RWPE2 (cell line): Measurements from ENCODE around the gene SCYL1.
A peak's percentile ranks its signal among the peaks of the same experiment; 100 is the strongest.

Experiments used
- ATAC-seq: fragments of 200-7000 bp; cut with Tn5 transposase; 3 replicates; pipeline ENCODE4 v1.9.1; 2021; ENCODE audit warnings: low read depth
- DNase-seq: peaks from one replicate; pipeline ENCODE4 v3.0.0-alpha.2; 2020; ENCODE audit warnings: low spot score
- H3K27ac ChIP-seq: fragments of 450-650 bp; 2 replicates; pipeline ENCODE4 v1.5.1; 2017; ENCODE audit warnings: mild to moderate bottlenecking; ENCODE audit not compliant: poor library complexity, severe bottlenecking
- H3K27me3 ChIP-seq: fragments of 250-450 bp; sonication (Bioruptor Pico); 2 replicates; pipeline ENCODE4 v1.5.1; 2021; ENCODE audit warnings: mild to moderate bottlenecking, moderate library complexity; ENCODE audit not compliant: insufficient read depth, poor library complexity, severe bottlenecking
- H3K36me3 ChIP-seq: fragments of 250-450 bp; sonication (Bioruptor Pico); 2 replicates; pipeline ENCODE4 v1.5.1; 2020; ENCODE audit warnings: low read depth, mild to moderate bottlenecking, moderate library complexity
- H3K4me1 ChIP-seq: fragments of 250-450 bp; sonication (Bioruptor Pico); 2 replicates; pipeline ENCODE4 v1.5.1; 2021; ENCODE audit warnings: mild to moderate bottlenecking, moderate library complexity; ENCODE audit not compliant: insufficient read depth, poor library complexity, severe bottlenecking
- H3K4me3 ChIP-seq: fragments of 250-450 bp; sonication (Bioruptor Pico); 2 replicates; pipeline ENCODE4 v1.5.1; 2021; ENCODE audit warnings: mild to moderate bottlenecking, moderate library complexity; ENCODE audit not compliant: severe bottlenecking
- H3K9me3 ChIP-seq: fragments of 250-450 bp; sonication (Bioruptor Pico); 2 replicates; pipeline ENCODE4 v1.5.1; 2021; ENCODE audit warnings: mild to moderate bottlenecking, moderate library complexity; ENCODE audit not compliant: severe bottlenecking
- TF ChIP-seq, protein P1 (sequence below): fragments of 450-650 bp; IDR thresholded peaks from one replicate; pipeline ENCODE4 v1.5.1; 2017; ENCODE audit warnings: mild to moderate bottlenecking, moderate library complexity; ENCODE audit not compliant: poor library complexity, severe bottlenecking

Gene SCYL1

DNA sequence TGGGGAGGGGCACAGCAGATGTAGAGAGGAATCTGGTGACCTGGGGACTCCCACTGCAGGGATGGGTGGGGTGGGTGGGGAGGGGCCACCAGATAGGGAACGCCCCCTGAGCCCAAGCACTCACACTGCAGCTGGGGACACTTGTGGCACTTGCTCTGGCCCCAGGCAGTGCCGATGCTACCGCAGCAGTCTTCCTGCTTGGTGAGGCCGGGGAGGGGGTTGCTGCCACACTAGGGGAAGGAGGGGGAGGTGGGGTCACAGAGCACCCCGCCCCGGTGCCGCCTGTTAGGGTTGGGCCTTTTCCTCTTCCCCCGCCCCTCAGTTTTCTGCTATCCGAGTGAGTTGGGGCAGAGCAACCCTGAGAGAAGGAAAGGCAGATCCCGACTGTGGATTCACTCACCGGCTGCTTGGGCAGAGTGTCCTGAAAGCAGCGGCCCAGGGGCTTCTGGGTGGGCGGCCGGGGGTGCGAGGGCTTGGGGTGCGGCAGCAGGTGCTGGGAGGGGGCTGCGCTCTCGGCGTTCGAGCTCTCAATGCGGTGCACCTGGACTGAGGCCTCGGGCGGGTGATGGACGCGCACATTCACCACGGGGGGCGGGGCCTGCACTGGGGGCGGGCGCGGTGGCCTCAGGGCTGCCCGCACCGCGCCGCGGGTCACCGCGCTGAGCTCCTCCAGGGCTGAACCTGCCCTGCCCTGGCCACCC, 28.6 kb downstream of the SCYL1 start:
- no peak for DNase-seq
- no peak for ATAC-seq
- TF ChIP-seq, protein P1, sequence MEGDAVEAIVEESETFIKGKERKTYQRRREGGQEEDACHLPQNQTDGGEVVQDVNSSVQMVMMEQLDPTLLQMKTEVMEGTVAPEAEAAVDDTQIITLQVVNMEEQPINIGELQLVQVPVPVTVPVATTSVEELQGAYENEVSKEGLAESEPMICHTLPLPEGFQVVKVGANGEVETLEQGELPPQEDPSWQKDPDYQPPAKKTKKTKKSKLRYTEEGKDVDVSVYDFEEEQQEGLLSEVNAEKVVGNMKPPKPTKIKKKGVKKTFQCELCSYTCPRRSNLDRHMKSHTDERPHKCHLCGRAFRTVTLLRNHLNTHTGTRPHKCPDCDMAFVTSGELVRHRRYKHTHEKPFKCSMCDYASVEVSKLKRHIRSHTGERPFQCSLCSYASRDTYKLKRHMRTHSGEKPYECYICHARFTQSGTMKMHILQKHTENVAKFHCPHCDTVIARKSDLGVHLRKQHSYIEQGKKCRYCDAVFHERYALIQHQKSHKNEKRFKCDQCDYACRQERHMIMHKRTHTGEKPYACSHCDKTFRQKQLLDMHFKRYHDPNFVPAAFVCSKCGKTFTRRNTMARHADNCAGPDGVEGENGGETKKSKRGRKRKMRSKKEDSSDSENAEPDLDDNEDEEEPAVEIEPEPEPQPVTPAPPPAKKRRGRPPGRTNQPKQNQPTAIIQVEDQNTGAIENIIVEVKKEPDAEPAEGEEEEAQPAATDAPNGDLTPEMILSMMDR, result no peak
- Histone ChIP-seq H3K4me1 (peaks cover 23% of the 10 kb centered on the region), H3K36me3 (peaks cover 4% of the 10 kb centered on the region; the same call in 1 of the 2 replicates), H3K9me3 (no peaks in the 10 kb centered on the region), H3K27me3 (no peaks in the 10 kb centered on the region), H3K27ac (no peak overlapping the region), H3K4me3 (no peak overlapping the region)

DNA sequence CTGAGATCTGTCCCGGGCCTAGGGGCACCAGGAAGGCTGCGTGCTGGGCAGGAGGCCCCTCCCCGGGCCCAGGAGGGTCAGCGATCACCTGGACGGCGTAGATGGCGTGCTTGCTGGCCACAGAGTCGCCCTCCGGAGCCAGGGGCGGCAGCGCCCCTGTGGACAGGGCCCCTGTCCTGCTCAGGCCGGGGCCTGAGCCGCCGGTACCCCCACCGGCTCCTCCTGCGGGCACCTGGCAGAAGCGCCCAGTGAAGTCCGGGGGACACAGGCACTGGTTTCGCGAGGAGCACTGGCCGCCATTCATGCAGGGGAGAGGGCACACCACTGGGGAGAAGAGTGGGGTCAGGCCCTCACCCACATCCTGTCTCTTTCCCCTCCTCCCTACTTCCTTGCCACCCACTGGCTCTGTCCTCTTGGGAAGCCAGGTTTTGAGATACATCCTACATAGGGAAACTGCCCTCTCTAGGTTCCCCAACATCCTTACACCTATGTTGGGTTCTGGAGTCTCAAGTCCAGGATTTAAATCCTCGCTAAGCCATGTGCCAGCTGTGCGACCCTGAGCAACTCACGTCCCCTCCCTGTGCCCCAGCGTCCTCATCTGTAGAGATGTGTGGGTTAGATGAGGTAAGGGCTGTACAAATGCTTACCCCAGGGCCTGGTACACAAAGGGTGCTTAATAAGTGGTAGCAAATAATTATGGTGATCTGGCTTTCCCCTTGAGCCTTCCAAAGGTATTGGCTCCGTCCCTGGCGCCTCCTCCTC, 29.4 kb downstream of the SCYL1 start:
- Histone ChIP-seq H3K36me3 (peaks cover 4% of the 10 kb centered on the region; the same call in 1 of the 2 replicates), H3K4me3 (no peak overlapping the region), H3K27me3 (no peaks in the 10 kb centered on the region), H3K9me3 (no peaks in the 10 kb centered on the region), H3K27ac (peak overlapping the region; percentile 85), H3K4me1 (peaks cover 31% of the 10 kb centered on the region)
- no peak for DNase-seq
- TF ChIP-seq, protein P1, result no peak
- no peak for ATAC-seq

DNA sequence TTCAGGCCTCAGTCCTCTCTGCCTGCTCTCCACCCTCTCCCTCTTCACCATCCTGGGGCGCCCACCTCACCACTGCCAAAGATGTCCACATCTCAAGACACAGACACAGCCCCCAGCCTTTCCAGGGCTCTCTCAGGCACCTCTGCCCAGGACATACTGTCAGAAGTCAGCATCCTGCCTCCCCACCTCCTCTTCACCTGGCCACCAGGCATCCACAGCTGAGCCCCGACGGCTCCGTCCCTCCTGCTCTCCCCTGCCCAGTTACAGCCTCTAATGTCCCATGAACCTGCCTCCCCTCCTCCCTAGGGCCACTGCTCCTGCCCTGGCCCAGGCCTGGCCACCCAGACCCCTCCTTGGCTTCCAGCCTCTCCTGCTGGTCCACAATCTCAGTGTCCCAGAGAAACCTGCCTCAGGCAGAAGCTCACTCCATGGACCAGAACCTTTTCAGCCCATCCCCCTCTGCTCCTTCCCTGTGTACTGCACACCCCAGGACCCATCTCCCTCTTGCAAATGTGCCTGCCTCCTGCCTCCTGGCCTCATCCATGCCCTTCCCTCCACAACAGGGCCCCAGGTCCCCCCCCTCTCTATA, 30.1 kb downstream of the SCYL1 start:
- Histone ChIP-seq H3K27me3 (no peaks in the 10 kb centered on the region), H3K4me3 (no peak overlapping the region), H3K9me3 (no peaks in the 10 kb centered on the region), H3K27ac (peak overlapping the region; percentile 85), H3K36me3 (peaks cover 3% of the 10 kb centered on the region; the same call in 1 of the 2 replicates), H3K4me1 (peaks cover 38% of the 10 kb centered on the region)
- TF ChIP-seq, protein P1, result no peak
- ATAC-seq, result no peak
- DNase-seq, result no peak

DNA sequence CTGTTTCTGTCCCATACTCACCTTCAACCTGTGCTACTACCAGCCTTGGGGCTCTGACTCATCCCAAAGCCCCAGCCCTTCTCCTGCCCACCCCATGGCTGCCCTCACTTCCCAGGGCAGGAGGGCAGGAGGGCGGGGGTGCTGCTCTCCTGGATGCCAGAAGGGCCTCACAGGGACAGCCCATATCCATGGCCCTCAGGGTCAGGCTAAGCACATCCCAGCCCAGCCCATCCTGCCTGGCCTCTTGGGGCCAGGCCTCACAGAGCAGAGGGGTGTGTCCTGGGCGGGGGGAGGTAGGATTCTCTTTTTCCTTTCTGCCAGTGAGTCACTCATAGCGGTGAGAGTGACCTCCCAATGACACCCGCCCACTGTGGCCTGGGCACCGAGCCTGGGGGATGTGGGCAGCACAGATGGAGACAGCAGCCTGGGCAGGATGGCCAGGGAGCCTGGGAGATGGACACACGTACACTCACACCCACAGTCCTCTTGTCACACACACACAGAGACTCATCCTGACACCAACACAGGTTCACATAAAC, 30.9 kb downstream of the SCYL1 start:
- H3K9me3 ChIP-seq, result no peaks in the 10 kb centered on the region
- H3K4me1 ChIP-seq, result peaks cover 46% of the 10 kb centered on the region
- TF ChIP-seq, protein P1, result no peak
- no peak overlapping the region for H3K4me3 ChIP-seq
- peak overlapping the region; percentile 85 for H3K27ac ChIP-seq
- no peaks in the 10 kb centered on the region for H3K36me3 ChIP-seq
- ATAC-seq, result peak; percentile 64
- DNase-seq, result peak; percentile 88
- no peaks in the 10 kb centered on the region for H3K27me3 ChIP-seq
